ENCODE measurements around the gene TSTD1.

DNA sequence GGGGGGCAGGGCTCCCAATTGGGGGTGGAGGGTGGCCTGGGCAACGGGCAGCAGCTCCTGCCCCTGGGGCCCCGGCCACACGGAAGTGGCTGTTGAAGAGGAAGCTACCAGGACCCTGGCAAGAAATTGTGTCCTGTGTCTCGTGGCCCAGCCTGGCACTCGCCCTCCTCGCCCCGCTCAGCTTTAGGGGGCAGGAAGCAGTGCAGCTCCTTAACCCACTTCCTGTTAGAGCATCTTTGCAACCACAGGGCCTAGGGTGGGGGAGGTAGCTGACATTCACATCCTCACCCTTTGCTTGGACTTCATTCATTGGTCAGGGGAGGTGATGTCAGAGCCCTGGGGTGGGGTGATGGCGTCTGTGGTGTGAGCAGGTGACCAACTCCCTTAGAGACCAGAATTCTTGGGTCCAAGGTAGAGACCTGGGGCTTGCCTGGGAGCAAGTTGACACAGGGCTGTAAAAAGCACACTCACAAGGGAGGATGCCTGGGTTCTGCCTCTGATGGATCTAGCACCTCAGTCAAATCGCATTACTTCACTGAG lies 31.0 kb upstream of the TSTD1 start, which contains the start of gene ARHGAP30:
- TF ChIP-seq CTCF (conservative IDR thresholded peaks at IDR 0.05; ENCODE audit: low read depth in 2 of 2) (no peak), ZNF331 (CRISPR knock-in tag; IDR thresholded peaks at IDR 0.05; ENCODE audit: low read depth) (no peak), EZH2 (IDR thresholded peaks at IDR 0.05; ENCODE audit: low read depth, unreplicated experiment) (no peak)
- TF ChIP-seq, protein P1, sequence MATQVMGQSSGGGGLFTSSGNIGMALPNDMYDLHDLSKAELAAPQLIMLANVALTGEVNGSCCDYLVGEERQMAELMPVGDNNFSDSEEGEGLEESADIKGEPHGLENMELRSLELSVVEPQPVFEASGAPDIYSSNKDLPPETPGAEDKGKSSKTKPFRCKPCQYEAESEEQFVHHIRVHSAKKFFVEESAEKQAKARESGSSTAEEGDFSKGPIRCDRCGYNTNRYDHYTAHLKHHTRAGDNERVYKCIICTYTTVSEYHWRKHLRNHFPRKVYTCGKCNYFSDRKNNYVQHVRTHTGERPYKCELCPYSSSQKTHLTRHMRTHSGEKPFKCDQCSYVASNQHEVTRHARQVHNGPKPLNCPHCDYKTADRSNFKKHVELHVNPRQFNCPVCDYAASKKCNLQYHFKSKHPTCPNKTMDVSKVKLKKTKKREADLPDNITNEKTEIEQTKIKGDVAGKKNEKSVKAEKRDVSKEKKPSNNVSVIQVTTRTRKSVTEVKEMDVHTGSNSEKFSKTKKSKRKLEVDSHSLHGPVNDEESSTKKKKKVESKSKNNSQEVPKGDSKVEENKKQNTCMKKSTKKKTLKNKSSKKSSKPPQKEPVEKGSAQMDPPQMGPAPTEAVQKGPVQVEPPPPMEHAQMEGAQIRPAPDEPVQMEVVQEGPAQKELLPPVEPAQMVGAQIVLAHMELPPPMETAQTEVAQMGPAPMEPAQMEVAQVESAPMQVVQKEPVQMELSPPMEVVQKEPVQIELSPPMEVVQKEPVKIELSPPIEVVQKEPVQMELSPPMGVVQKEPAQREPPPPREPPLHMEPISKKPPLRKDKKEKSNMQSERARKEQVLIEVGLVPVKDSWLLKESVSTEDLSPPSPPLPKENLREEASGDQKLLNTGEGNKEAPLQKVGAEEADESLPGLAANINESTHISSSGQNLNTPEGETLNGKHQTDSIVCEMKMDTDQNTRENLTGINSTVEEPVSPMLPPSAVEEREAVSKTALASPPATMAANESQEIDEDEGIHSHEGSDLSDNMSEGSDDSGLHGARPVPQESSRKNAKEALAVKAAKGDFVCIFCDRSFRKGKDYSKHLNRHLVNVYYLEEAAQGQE (IDR thresholded peaks at IDR 0.05; ENCODE audit: unreplicated experiment) = no peak
